ENCODE results near the gene CIAO3.
"Not testable (repeated sequence)": the region's sequence is repeated elsewhere in the genome, so short reads cannot be mapped to it uniquely, and the experiment has no call there.

CIAO3 gene

DNA sequence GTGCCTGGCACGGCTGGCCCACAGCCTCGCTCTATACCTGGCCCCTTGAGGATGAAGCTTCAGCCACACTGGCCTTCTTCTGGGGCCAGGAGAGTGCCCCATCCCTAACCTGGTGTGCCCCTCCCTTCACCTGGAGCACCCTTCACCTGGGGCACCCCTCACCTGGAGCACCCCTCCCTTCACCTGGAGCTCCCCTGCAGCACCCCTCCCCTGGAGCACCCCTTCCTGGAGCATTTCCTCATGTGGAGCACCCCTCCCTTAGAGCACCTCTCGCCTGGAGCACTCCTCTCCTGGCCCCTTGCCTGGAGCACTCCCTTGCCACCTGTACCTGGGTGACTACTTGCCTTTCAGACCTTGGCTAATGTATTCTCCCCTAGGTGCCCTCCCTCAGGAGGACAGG, 32.8 kb downstream of the CIAO3 start:
- no peak for DNase-seq

DNA sequence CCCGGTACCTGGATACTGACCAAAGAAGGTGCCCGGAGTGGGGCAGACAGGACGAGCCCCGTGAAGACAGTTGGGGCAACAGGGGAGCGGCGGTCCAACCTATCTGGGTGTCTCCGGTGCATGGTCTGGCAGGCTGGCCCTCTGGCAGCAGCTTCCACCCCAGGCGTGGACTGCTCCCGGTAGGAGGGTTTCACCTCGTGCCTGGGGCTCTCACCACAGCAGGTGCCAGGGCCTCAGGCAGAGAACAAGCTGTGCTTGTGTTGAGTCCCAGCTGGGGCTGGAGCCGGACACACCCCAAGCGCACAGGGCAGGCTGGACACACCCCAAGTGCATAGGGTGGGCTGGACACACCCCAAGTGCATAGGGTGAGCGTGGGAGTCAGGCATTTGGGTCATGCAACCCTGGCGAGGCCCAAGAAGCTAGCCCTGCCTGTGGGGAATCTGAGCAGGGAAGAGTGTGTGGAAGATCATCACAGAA, 33.7 kb downstream of the CIAO3 start:
- DNase-seq = no peak

DNA sequence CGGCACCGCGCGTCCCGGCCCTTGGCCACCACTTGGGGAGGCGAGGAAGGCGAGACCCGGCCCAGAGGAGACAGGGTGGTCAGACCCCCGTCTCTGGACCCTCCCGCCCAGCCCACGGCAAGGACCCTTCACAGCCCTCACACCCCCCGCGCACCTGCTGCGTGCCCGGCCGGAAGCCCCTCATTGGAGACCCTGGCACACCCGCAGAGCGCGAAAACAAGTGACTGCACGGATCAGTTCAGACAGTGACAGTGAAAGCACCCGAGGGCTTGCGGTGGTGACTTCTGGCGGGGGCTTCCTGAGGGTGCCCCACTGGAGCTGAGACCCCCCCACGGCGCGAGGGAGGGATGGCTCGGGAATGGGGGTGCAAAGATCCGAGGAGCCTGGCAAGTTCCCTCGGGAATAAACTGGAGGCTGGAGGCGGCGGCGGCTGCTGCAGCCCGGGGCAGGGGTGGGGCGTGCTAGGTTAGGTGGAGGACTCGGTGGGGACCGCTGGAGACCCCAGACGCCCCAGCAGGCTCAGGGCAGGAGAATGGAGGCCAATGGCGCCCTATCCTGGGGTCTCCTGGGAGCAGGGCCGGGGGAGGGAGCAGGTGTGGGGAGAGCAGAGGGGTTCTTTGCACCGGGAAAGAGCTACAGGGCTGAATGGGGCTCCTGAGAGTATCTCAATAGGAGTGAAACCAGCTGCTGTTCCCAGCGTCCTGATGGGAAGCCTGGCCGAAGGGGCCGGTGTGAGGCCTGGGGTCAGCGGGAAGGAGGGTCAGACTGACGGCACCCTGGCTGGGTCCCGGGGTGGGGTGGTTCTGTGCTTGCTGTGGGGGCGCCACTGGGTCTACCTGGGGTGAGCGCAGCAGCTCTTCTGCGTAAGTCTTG, 34.4 kb downstream of the CIAO3 start:
- DNase-seq = no peak

DNA sequence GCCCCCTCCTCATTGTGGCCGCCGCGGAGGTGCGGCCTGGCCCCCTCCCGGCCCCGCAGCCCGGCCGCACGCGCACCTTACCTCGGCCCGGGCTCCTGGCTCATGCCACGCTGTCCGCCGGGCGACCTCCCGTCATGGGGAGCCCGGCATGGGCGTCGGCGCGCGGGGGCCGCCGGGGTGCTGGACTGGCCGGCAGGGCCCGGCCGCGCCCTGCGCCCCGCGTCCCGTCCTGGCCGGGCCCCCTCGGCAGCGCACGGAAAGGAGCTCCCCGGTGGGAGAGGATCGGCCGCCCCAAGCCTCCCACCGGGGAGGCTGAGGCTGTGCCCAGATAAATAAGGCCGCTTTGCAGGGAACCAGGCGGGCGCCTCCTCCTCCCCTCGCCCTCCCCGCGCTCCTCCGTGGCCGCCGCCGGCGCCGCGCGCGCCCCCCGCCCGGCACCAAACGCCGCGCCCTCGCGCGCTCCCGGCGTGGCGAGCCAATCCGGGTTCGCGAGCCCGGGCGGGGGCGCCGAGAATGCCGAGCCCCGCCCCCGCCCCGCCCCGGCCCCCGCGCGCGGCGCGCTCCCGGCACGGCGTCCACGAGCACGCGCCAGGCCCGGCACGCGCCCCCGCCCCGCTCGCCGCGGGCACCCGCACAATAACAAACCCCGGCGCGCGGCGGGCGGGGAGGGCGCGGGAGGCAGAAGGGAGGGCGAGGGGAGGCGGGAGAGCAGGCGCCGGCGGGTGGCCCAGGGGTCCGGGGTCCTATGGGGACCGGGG, 35.2 kb downstream of the CIAO3 start, which contains the start of gene FBXL16:
FBXL16 (minus strand) TSS at position 371 of the 758 bp plus-strand sequence. CDS start 8,396 bp downstream, outside the sequence.
- no peak for DNase-seq

DNA sequence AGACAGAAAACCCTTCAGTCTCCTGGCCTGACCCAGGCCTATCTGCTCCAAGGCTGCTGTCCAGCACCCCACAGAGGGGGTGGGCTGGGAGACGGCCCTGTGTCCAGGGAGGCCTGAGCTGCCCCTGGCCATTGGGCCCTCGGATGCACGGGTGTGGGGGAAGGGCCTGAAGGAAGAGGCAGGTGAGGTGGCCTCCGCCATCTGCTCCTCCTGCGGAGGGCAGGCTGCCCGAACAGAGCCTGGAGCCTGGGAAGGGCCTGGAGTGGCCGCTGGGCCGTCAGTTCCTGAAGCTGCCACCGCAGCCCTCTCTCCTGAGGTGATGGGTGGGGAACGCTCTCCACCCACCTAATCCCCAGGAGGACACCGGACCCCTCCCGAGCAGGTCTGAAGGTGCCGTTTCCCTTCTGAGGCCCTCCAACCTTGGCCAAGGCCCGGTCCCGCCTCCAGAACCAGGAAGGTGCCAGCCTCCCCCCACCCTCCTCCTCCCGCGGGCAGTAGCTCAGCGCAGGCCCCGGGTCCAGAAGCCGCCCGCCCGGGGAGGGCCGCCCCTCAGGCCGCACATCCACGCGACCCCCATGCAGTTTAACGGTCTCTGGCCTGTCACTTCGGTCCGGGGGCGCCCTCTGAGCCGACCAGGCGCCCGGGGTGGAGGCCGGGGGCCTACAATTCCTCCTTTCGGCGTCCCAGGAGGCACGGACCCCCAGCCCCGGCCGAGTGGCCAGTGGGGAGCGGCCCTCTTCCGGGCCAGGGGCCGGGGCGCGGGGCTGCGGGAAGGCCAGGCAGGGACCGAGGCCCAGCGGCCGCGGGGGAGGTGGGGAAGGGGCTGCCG, 36.0 kb downstream of the CIAO3 start:
- no peak for DNase-seq

DNA sequence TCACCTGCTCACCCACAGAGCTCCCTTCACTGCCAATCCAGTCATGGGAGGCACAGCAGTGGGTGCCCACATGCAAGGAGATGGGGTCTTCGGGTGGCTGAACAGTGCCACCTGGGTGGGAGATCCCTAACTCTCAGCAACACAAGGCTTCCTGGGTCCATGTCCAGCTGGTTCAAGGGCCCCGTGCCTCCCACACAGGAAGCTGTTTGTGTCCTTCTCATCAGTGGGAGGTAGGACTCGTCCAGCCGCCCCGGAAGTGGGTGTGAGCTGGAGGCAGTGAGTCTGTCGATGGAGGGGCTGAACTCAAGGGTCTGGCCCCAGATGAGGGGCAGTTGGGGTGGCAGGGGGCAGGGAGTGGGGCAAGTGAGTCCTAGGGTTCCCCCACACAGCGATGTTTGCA, 36.8 kb downstream of the CIAO3 start:
- DNase-seq = no peak

DNA sequence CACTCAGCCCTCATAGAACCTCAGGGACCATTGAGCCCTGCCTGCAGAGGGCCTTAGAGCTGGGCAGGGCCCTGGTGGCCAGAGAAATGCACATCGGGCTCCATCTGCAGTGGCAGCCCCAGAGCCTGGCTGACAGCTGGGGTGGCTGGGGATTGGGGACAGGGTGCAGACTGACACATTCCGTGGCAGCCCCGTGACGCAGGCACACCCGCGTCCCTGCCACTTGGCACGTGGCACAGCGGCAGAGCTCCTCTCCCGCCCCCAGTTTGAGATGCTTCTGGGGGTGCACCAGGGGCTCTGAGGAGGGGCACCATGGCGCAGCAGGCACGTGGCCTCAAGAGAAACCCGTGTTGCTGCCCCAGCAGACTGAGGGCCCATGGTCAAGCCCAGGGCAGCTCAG, 37.4 kb downstream of the CIAO3 start:
- no peak for DNase-seq

DNA sequence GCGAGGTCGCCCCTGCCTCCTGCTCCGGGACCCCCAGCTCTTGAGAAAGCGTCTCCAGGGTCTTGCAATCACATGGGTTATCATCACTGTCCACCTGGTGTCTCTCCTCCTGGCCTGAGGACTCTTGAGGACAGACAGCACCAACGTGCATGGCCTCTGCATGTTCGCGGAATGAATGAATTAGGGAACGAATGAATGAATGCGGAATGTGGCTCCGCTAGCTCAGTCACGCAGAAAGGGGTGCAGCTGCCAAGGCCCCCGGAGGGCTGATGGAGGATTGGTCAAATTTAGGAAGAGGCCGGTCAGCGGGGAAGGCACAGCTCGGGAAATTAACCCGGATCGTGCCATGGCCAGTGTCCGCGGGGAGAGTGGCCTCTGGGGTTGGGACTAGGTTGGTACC, 38.5 kb downstream of the CIAO3 start:
- DNase-seq = no peak

DNA sequence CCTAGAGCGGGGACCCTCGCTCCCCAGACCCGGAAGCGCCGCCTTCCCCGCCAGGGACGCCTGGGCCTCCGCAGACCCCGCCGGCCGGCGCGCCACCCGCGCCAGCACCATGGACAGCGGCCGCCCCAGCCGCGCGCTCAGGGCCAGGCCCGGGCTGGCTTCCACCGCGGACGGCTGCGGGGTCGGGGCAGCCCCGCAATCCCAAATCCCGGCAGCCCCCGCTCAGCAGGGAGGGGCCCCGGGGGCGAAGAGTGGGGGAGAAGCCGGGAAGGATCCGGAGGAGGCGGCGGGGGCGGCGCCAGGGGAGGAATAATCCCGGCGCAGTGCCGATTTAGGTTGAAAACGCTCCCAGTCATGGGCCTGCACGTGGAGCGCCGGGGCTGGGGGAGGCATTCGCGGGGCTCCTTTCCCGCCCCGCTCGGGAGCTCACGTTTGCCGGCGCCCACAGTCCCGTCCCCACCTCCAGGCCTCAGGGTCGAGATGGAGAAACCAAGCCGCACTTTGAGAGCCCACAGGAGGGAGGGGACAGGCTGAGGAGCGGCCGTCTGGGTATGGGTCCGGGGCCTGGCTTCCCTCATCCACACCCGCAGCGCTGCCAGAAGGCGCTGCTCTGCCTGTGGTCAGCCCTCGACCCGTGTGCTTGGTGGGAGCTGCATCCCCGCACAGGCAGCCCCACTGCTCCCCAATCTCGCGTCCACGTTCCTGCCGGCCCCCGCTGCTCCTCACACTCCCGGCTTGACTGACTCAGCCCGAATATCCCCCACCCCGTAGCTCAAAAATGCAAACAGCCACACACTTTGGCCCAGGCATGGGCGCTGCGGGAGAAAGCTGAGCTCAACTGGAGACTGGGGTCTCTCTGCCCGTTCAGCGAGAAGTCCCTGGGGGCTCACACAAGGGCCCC, 39.9 kb downstream of the CIAO3 start:
- no peak for DNase-seq

DNA sequence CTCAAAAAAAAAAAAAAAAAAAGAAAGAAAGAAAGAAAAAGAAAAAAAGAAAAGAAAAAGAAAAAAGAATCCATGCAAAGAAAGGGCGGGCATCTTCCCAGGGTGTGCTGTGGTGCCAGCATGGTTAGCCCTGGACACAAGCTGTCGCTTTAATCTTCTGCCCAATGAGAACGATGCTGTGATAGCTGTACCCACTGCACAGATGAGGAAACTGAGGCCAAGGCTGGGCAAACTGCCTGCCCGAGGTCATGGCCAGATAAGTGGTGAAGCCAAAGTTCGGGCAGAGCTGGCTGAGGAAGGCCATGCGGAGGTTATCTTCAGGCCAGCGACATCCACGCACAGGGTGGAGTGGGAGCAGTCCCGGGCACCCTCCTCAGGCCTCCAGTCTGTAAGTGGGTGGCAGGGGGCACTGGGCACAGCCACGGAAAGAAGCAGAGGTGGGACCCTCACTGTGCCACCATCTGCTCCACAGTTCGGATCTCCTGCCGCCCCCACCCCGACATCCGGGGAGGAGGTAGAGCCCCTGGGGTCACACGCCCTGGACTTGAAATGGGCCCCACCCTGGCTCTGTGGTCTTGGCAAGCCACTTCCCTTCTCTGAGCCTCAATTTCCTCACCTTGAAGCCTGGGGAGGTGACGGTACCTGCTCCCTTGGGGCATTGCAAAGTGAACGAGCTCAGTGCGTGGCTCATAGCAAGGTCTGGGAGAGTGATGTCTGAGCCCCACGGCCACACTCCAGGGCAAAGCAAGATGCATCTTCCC, 41.7 kb downstream of the CIAO3 start:
- DNase-seq = no peak

DNA sequence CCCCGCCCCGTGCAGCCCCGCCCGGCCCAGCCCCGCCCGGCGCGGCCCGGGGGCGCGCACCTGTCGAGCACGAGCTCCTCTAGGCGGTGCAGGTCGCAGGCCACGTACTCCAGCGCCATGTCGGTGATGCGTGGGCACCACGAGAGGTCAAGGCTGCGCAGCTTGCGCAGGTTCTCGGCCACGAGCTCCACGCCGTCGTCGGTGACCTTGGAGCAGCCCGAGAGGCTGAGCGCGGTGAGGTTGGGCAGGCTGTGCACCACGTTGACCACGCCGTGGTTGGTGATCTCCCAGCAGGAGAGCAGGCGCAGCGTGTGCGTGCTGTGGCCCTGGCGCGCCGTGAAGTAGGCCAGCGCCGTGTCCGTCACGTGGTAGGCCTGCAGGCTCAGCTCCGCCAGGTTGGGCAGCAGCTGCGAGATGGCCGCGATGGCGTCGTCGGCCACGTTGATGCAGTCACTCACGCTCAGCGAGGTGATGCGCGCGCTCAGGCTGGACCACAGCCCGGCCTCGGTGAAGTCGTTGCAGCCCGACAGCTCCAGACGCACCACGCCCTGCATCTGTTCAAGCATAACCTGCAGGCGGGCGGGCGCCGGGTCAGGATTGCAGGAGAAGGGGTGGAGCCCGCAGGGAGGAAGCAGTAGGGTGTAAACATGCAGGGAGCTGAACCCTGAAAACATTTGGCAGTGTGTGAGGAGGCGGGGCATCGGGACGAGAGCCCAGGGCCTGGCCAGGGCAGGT, 45.3 kb downstream of the CIAO3 start:
- DNase-seq = peak; percentile 67

DNA sequence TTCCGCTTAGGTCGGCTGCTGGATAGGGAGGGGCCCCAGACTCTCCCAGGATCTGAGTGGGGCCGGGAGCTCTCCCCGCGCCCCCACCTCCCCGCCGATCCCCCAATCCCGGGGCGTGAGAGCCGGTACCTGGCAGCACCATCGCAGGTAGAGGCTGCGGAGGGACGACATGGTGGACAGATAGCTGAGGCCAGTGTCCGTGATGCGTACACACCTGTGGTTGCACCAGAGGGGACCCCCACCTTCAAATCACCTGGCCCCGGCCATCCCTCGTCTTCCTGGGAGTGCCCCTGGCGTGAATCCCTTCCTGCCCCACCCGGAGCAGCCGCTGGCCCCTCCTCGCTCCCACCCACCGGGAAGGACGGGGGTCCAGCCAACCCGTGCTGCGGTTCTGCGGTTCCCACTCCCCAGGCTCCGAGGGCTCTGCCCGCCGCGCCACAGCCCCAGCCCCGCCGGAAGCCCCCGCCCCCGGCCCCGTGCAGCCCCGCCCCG, 45.9 kb downstream of the CIAO3 start:
- no peak for DNase-seq

DNA sequence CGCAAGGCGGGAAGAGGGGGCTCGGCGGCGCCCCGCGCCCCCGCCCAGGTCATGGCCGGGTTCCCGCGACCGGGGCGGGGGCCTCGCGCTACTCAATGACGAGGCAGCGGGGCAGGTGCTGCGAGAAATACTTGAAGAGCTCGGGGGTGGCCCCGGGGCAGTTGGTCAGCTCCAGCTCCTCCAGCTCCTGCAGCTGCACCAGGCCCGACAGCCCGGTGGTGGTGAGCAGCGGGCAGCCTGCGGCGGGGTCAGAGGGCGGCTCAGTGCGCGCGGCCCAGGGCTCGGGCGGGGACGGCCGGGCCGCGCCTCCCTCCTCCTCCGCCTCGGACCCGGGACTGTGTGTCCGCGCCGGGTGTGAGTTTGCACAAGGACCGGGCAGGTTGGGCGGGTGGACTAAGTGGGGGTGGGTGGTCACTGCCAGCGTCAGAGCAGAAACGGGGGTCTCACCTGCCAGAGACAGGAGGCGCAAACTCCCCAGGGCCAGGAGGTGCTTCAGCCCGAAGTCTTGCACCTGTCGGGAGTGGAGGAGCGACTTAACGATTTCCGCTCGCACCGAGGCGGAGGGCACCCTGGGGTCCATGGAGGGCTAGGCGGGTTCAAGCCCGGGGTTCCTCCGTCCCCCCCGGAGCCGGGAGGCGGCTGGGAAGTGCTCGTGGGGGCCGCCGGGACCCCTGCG, 46.5 kb downstream of the CIAO3 start:
- no peak for DNase-seq

DNA sequence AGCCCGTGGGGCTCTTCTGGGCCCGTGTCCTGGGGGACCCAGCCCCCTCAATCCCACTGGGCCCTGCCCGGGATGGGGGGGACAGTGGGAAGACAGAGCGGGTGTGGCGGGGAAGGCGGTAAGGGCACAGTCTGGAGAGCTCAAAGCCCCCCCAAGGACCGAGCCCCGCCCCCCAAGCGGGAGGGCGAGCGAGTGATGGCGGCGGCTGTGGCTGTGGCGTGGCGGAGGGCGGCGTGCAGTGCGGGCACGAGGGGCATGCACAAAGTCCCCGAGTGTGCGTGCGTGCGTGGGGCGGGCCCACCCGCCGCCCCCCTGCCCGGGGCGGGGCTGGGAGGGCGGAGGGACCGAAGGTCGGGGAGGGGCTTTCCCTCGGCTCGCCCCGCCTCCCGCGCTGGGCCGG, 47.0 kb downstream of the CIAO3 start:
- no peak for DNase-seq

DNA sequence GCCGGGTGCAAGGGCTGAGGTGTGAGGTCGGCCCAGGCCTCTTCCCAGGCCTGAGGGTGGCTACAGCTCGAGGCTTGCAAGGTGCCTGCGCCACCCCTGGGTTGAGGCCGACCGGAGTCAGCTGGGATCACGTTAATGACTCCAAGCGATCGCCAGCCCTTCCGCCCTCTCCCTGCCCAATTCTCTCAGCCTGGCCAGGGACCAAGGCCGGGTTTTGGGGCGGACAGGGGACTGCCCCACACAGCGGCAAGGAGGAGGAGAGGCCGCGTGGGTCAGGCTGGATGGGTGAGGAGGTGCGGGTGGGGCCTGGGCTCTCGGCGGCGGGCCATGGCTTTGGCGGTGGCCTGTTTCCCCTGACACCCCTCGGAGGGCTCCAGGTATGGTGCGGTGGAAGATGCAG, 47.4 kb downstream of the CIAO3 start:
- DNase-seq = no peak

DNA sequence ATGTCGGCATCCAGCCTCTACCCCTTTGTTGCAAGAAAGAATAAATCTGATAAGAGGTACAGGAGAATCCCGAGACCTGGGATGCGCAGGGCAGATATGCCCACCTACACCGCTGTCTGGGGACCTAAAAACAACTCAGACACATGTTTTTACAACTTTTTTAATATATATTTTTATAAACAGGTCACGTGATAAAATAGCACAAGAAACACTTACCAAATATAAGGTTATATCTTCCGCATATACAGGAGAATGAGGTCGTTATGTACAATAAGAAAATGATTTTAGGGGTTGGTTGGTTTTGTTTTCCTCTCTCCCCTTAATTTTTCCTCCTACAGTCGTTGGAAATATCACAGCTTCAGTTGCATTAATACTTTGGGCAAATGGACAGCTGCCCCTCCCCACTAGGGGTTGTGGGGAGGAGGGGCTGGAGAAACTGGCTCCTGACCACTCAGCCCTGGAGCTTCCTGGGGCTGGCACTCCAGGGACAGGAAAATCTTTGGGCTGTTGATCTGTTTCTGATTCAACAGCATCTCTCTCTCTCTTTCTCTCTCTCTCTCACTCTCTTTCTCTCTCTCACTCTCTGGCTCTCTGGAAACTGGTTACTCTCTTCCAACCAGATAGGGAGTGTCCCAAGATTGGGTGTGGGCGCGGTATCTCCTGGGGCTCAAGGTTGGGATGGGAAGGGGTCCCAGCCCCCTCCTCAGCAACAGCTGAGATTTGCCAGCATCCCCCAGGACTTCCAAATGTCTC, 48.3 kb downstream of the CIAO3 start:
- DNase-seq = no peak

DNA sequence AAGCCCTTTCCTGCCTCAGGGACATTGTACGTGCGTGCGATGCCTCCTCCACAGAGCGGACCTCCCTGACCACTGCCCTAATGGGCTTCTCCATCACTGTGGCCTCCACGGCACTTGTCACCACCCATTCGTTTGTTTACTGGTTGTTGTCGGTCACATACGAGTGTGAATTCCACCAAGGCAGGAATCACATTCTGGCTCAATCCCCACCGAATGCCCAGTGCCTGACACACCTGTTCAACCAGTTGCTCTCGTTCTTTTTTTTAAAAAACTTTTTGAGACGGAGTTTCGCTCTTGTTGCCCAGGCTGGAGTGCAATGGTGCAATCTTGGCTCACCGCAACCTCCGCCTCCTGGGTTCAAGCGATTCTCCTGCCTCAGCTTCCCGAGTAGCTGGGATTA, 49.6 kb downstream of the CIAO3 start:
- DNase-seq = not testable (repeated sequence)

DNA sequence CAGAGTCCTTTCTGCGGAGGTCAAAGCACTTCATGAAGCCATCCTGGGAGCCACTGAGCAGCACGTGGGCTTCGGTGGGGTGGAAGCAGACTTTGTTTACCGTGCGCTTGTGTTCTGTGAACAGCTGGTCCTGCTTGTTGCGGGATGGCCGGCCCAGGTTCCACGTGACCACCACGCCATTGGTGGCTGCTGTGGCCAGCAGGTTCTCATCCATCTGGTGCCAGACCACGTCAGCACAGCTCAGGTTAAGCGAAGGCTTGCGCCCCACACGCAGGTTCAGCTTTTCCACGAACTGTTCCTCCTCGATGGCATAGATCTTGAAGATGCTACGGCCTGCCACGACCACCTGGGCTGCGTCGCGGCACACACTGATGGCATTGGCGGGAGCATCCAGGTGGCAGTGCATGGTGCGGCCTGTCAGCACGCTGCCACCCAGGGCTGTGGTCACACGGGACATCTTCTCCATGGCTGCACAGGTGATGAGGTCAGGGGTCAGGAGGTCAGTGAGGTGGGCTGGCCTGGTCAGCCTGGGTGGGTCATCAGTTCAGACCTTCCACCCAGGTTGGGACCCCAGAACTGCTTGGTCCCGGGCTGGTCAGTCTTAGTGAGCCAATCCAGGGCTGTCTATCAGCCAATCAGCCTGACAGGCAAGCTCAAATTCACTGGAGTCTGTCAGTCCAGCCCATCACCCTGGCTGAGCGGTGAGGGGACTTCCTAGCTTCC, 51.5 kb downstream of the CIAO3 start:
- DNase-seq = no peak
